Muscle layer of duodenum (tissue), 2 donors: ENCODE results near the gene EDAR.

Source experiments
- H3K27ac ChIP-seq: one replicate; pipeline ENCODE4 v1.7.0; 2013; ENCODE audit warnings: mild to moderate bottlenecking, low read length
- H3K27me3 ChIP-seq: one replicate; pipeline ENCODE4 v1.7.0; 2013; ENCODE audit warnings: low read depth, mild to moderate bottlenecking, control low read depth, low read length
- H3K36me3 ChIP-seq, 2 donors: one replicate each; pipeline ENCODE4 v1.7.0; 2013; ENCODE audit warnings: low read length in 2 of 2, control low read depth in 1 of 2, mild to moderate bottlenecking in 1 of 2; ENCODE audit not compliant: insufficient read depth in 2 of 2, control insufficient read depth in 1 of 2
- H3K4me1 ChIP-seq, 2 donors: one replicate each; pipeline ENCODE4 v1.7.0; 2013; ENCODE audit warnings: low read length in 2 of 2, mild to moderate bottlenecking in 2 of 2, control low read depth in 1 of 2, moderate library complexity in 1 of 2; ENCODE audit not compliant: insufficient read depth in 2 of 2, control insufficient read depth in 1 of 2
- H3K4me3 ChIP-seq, 2 donors: one replicate each; pipeline ENCODE4 v1.7.0; 2013; ENCODE audit warnings: low read length in 2 of 2, low read depth in 1 of 2, mild to moderate bottlenecking in 1 of 2
- H3K9me3 ChIP-seq, 2 donors: one replicate each; pipeline ENCODE4 v1.7.0; 2013; ENCODE audit warnings: low read length in 2 of 2, control low read depth in 1 of 2, mild to moderate bottlenecking in 1 of 2; ENCODE audit not compliant: control insufficient read depth in 1 of 2
- donor health status: healthy.

The EDAR gene

GRCh38 chr2:108988796-108989713 is at the start of gene EDAR:
TSS of gene EDAR (minus strand) at chr2:108989220. CDS start at chr2:108931014, 58,206 bp downstream.
- Histone ChIP-seq H3K4me3 (peak within 1 kb of the TSS in 1 of 2 donors; percentile 34), H3K4me1 (no peaks in the 10 kb centered on the region), H3K27me3 (peaks cover 8% of the 10 kb centered on the region)

DNA sequence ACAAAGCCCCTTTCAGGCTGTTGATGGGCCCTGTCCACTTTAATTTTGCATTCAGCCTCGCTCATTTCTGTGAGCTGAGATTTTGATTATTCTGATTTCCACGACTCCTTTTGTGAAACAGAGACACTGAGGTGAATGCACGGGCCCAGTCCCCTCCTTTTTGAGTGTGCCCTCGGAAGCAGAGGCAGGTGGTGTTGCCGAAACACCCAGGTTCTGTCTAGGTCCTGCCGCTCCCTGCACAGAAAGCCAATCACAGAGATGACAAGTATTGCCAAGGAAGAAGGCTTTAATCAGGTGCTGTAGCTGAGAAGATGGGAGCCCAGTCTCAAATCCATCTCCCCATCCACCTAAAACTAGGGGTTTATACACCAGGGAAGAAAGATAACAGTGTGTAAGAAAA is 44.2 kb upstream of the EDAR start:
- H3K36me3 ChIP-seq: no peaks in the 10 kb centered on the region
- no peaks in the 10 kb centered on the region for H3K27me3 ChIP-seq
- no peak overlapping the region for H3K4me3 ChIP-seq
- H3K9me3 ChIP-seq: no peaks in the 10 kb centered on the region
- H3K4me1 ChIP-seq: no peaks in the 10 kb centered on the region
- no peak overlapping the region for H3K27ac ChIP-seq

More at GRCh38 chr2:108988796-108989713, at the start of gene EDAR:
- Histone ChIP-seq H3K27ac (no peak within 1 kb of the TSS), H3K36me3 (no peaks in the 10 kb centered on the region), H3K9me3 (no peaks in the 10 kb centered on the region)

DNA sequence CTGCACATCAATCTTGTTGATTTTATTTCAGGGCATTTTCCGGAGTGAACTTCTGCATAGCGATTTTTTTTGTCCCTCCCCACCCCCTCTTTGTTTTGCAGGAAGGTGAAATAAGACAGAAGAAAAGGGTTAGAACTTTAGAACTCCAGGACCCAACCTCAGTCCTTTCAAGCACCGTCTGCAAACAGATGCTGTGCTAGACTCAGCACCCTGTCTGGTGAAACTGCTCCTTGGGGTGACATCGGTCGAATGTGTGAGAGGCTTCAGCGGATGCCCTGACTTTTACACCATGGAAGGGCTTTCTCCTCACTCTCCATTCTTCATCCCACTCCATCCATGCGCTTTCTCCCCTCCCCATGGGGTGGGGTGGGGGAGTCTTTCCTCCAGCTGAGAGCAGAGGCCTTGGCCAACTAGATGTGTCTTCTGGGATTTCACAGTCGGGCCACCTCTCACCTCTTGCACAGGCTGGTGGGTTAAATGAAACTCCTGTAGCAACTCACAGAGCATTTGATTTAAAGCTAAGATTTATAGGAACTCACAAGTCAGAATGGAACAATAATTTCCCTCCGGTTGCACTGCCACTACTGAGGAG is 43.3 kb upstream of the EDAR start:
- H3K27me3 ChIP-seq: no peaks in the 10 kb centered on the region
- no peaks in the 10 kb centered on the region for H3K4me1 ChIP-seq
- no peak overlapping the region for H3K27ac ChIP-seq
- peak overlapping the region; percentile 68 to 69 for H3K4me3 ChIP-seq
- H3K36me3 ChIP-seq: no peaks in the 10 kb centered on the region
- H3K9me3 ChIP-seq: no peaks in the 10 kb centered on the region

DNA sequence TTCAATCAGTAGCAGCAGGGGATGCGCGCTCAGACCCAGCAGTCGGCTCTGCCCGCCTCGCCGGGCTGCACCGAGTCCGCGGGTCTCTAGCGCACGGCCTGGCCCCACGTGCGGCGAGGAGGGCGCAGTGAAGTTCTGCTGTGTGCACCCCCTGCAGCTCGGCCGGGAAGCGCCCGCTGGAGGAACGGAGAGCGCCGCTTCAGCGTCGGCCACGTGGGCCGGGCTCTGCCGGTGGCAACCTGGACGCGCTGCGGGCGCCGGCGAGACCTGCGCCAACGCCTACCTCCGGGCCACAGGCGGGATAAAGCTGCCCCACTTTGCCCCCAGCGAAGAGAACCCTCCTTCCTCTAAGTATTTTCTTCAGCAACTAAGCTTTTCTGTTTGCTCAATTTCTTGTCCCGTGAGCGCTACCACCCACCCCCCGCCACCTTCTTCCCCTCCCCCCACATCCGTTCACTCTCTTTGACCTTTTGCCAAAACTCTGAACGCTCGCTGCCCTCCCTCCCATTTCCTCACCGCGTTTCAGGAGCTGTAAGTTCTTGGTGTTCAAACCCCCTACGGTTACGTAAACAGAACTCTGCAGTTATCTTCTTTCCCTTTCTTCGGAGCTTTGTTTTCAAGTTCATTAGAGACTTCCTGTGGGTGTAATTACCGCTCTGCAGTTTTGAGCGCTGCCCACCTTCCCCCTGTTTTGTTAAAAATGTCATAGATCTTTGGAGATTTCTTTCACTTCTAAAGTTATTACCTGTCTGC is 42.6 kb upstream of the EDAR start:
- H3K4me1 ChIP-seq: no peaks in the 10 kb centered on the region
- no peaks in the 10 kb centered on the region for H3K9me3 ChIP-seq
- peak overlapping the region; percentile 68 to 69 for H3K4me3 ChIP-seq
- no peaks in the 10 kb centered on the region for H3K36me3 ChIP-seq
- H3K27ac ChIP-seq: no peak overlapping the region
- no peaks in the 10 kb centered on the region for H3K27me3 ChIP-seq

- H3K27me3 ChIP-seq: no peaks in the 10 kb centered on the region
- H3K4me1 ChIP-seq: no peaks in the 10 kb centered on the region
- peak overlapping the region; percentile 68 to 69 for H3K4me3 ChIP-seq
- no peaks in the 10 kb centered on the region for H3K9me3 ChIP-seq
- no peaks in the 10 kb centered on the region for H3K36me3 ChIP-seq
- no peak overlapping the region for H3K27ac ChIP-seq
Observed at GRCh38 chr2:109030870-109031475, 42.0 kb upstream of the EDAR start.

GRCh38 chr2:109029490-109030201 is 40.6 kb upstream of the EDAR start:
- Histone ChIP-seq H3K9me3 (no peaks in the 10 kb centered on the region), H3K27me3 (no peaks in the 10 kb centered on the region), H3K27ac (no peak overlapping the region), H3K4me1 (no peaks in the 10 kb centered on the region), H3K36me3 (no peaks in the 10 kb centered on the region), H3K4me3 (no peak overlapping the region)

- H3K4me1 ChIP-seq: no peaks in the 10 kb centered on the region
- H3K36me3 ChIP-seq: no peaks in the 10 kb centered on the region
- no peak overlapping the region for H3K27ac ChIP-seq
- no peak overlapping the region for H3K4me3 ChIP-seq
- no peaks in the 10 kb centered on the region for H3K27me3 ChIP-seq
- H3K9me3 ChIP-seq: no peaks in the 10 kb centered on the region
Observed at GRCh38 chr2:109028738-109029489, 39.9 kb upstream of the EDAR start.

DNA sequence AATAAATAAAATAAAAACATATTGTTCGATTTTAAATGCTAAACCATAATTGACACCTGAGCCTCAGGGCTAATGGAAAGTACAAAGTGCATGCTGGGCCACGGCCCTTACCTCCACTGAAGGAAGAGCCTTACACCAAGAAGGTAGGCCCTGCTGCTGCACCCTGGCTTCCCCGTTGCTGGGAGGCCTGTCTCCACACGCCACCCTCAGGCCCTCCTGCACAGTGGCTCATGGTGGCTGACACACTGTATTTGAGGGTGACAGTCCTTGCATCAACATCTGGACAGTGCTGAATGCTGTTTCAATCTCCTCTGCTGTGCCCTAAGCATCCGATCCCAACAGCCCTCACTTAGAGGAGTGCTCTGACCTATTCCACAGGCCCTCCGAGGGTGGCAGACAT is 39.3 kb upstream of the EDAR start:
- H3K27me3 ChIP-seq: no peaks in the 10 kb centered on the region
- no peaks in the 10 kb centered on the region for H3K4me1 ChIP-seq
- H3K27ac ChIP-seq: no peak overlapping the region
- H3K4me3 ChIP-seq: no peak overlapping the region
- no peaks in the 10 kb centered on the region for H3K36me3 ChIP-seq
- H3K9me3 ChIP-seq: no peaks in the 10 kb centered on the region

DNA sequence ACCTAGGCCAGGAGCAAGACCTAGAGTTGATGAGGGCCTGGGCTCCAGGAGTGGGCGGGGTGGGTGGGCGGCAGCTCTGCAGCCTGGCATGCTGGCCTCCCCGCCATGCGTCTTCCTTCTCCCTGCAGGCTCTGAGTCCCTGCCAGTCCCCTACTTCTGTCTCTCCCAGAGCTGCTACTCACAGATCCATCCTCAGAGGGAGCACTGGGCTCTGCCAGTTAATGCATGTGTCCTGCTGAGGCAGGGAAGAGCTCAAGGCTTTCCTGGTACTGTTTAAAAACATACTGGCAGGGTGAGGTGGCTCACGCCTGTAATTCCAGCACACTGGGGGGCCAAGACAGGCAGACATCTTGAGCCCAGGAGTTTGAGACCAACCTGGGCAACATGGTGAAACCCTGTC is 38.7 kb upstream of the EDAR start:
- H3K4me1 ChIP-seq: no peaks in the 10 kb centered on the region
- no peaks in the 10 kb centered on the region for H3K36me3 ChIP-seq
- H3K27me3 ChIP-seq: no peaks in the 10 kb centered on the region
- no peaks in the 10 kb centered on the region for H3K9me3 ChIP-seq
- H3K27ac ChIP-seq: no peak overlapping the region
- no peak overlapping the region for H3K4me3 ChIP-seq

- no peaks in the 10 kb centered on the region for H3K36me3 ChIP-seq
- no peaks in the 10 kb centered on the region for H3K4me1 ChIP-seq
- no peaks in the 10 kb centered on the region for H3K9me3 ChIP-seq
- H3K4me3 ChIP-seq: no peak overlapping the region
- H3K27ac ChIP-seq: no peak overlapping the region
- H3K27me3 ChIP-seq: no peaks in the 10 kb centered on the region
Observed at GRCh38 chr2:109024477-109024876, 35.5 kb upstream of the EDAR start.
